Measurements from ENCODE around the gene ABR. TPM values are rescaled to one million over a fixed set of nuclear protein-coding genes. Genes with fewer than 3 reads are reported as not detected.

The ABR gene
- total and polyA plus RNA-seq, 2 of the 13 experiments (the other 11 are each of a cell fraction or from before 2014, with no cell fraction given): 12.4 to 40.4 TPM

DNA sequence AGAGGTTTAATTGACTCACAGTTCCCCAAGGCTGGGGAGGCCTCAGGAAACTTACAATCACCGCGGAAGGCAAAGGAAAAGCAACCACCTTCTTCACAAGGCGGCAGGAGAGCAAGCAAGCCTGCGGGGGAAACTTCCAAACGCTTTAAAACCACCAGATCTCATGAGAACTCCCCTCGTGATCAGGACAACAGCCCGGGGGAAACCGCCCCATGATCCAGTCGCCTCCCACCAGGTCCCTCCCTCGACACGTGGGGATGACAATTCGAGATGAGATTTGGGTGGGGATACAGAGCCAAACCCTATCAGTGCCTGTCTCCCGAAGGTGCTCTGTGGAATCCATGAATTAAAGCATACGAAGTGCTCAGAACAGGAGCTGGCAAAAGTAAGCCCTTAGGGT, 43.9 kb upstream of the ABR start (continued):
- TF ChIP-seq ZNF552 (CRISPR knock-in tag; IDR thresholded peaks at IDR 0.05; ENCODE audit: borderline replicate concordance): no peak
- no peak for TF ChIP-seq ZNF713 (CRISPR knock-in tag; IDR thresholded peaks at IDR 0.05)
- no peak for TF ChIP-seq SNAI1 (CRISPR knock-in tag; IDR thresholded peaks at IDR 0.05; ENCODE audit: borderline replicate concordance)

DNA sequence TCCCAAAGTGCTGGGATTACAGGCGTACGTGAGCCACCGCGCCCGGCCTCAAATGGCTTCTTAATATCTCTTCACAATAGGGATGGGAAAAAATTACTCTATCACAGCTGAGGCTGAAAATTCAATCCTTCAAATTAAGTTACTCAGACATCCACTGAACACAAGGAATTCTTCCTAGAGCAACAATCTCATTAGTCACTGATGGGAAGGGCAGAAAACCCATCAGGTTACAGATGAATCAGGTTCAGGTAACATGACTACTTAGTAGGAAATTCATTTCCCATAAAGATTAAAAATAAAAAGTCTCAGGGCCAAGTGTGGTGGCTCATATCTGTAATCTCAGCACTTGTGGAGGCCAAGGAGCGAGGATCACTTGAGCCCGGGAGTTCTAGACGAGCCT, 42.5 kb upstream of the ABR start:
- H3K9ac ChIP-seq (ENCODE audit: insufficient read depth, low read depth, low read length): no peak overlapping the region
- intact Hi-C loops (cut with micrococcal nuclease; ENCODE audit: unreplicated experiment) (no loop called here), in situ Hi-C loops (cut with HindIII; ENCODE audit: extremely low pct_ligation_motif_present, low pct_unique_long_range_greater_than_20kb) (no loop called here)
- no peaks in the 10 kb centered on the region for H3K36me3 ChIP-seq (replicated peaks in 1 of 2; ENCODE audit: control insufficient read depth in 1 of 2, insufficient read depth in 2 of 2, low read length in 2 of 2)
- FAIRE-seq (no peak), ATAC-seq (no peak), DNase-seq (ENCODE audit: low spot score) (no peak)
- no peak overlapping the region for H3K4me2 ChIP-seq (ENCODE audit: low read depth, low read length)
- no peaks in the 10 kb centered on the region for H3K9me3 ChIP-seq (ENCODE audit: low read length)
- 62% methylated on average over 8 of the region's 8 CpGs for WGBS (ENCODE audit: low lambda C conversion rate)
- TF ChIP-seq FOXC1 (CRISPR knock-in tag; IDR thresholded peaks at IDR 0.05; ENCODE audit: borderline replicate concordance): no peak
- TF ChIP-seq TOPORS (CRISPR knock-in tag; IDR thresholded peaks at IDR 0.05): no peak
- TF ChIP-seq ZMYM2 (CRISPR knock-in tag; IDR thresholded peaks at IDR 0.05): no peak
- no peak for TF ChIP-seq MEF2D (CRISPR knock-in tag; IDR thresholded peaks at IDR 0.05)
- TF ChIP-seq, protein P1, sequence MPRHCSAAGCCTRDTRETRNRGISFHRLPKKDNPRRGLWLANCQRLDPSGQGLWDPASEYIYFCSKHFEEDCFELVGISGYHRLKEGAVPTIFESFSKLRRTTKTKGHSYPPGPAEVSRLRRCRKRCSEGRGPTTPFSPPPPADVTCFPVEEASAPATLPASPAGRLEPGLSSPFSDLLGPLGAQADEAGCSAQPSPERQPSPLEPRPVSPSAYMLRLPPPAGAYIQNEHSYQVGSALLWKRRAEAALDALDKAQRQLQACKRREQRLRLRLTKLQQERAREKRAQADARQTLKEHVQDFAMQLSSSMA (CRISPR knock-in tag; IDR thresholded peaks at IDR 0.05): no peak
- TF ChIP-seq ZBTB38 (CRISPR knock-in tag; IDR thresholded peaks at IDR 0.05): no peak
- TF ChIP-seq NCOA2 (CRISPR knock-in tag; IDR thresholded peaks at IDR 0.05): no peak
- TF ChIP-seq MXD4 (CRISPR knock-in tag; IDR thresholded peaks at IDR 0.05): no peak
- TF ChIP-seq TEAD3 (CRISPR knock-in tag; optimal IDR thresholded peaks at IDR 0.05; ENCODE audit: borderline replicate concordance): no peak
- no peak overlapping the region for H3K27ac ChIP-seq (ENCODE audit: extremely low read length, insufficient read depth, low read length)
- peaks cover 3 to 38% of the 10 kb centered on the region in 2 experiments; a peak in 4 of 5 replicates for H3K27me3 ChIP-seq (ENCODE audit: control insufficient read depth in 1 of 2, insufficient read depth in 2 of 2, low read length in 2 of 2)
- BruUV-seq (replicated peaks): no TSS peak
- H3K79me2 ChIP-seq (ENCODE audit: insufficient read depth, low read length): no peaks in the 10 kb centered on the region
- H4K20me1 ChIP-seq (ENCODE audit: insufficient read depth, low read length): 0 out of 2 replicates have a peak, but pooled peaks cover 2% of the 10 kb centered on the region
- no peak overlapping the region for H2AFZ ChIP-seq (ENCODE audit: low read length)
- ChIA-PET CTCF (ENCODE audit: low intra/inter-chr PET ratio, low total read pairs) (no interaction called here), POLR2A (no interaction called here)
- H3K4me3 ChIP-seq (replicated peaks in 1 of 3; ENCODE audit: insufficient read depth in 1 of 3, low read depth in 2 of 3, low read length in 3 of 3): no peak overlapping the region
- no peaks in the 10 kb centered on the region for H3K4me1 ChIP-seq (ENCODE audit: insufficient read depth, low read length)
